ENCODE results near the gene FLCN.

FLCN gene

DNA sequence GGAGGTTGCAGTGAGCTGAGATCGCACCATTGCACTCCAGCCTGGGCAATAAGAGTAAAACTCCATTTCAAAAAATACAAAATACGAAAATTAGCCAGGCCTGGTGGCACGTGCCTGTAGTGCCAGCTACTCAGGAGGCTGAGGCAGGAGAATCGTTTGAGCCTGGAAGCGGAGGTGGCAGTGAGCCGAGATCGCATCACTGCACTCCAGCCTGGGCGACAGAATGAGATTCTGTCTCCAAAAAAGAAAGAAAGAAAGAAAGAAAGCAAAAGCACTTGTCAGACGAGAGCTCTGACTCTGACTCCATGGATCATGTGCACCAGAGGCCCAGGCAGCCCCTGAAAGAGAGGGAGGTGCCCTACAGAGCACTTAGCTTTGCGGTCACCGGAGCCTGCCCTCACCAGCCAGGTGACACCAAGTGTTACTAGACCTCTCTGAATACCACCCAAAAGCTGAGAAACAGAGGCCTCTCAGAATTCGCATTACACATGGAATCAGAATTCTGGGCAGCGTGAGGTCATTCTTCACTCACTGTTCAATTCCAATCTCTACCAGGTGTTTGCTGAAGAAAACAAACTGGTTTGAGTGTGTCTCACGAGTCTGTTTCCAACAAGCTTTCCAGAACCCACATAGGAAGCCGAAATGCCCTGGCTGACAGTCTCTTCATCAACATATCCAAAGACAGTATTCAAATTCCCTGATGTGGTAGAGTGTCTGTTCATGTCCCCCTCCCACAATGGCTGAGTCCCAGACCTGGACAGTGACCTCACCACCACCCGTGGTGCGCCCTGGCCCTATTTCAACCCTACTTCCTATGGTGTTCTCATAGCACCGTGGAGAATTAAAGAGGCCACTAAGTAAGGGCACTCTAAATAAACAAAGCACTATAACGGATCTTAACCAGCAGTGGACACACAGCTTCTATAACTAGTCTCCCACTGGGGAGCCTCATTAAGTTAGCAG lies 1.5 kb downstream of the FLCN start:
- no peak for DNase-seq

DNA sequence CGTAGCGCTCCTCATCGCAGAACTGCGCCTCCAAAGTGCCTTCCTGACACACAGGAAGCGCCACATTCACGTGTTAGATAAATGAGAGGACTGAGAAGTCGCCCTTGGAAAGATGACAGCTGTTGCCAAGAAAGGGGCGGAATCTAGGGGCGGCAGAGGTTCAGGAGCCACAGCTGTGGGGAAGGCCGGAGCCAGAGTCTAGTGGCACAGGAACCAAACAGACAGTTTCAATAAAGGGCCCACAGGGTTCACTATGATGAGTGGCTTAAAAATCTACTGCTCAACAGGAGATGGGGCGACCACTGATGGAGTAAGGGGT lies 4.7 kb downstream of the FLCN start:
- no peak for DNase-seq

GRCh38 chr17:17231621-17232302 lies 5.2 kb downstream of the FLCN start:
- no peak for DNase-seq

GRCh38 chr17:17229416-17230384 lies 7.3 kb downstream of the FLCN start:
- DNase-seq: no peak

DNA sequence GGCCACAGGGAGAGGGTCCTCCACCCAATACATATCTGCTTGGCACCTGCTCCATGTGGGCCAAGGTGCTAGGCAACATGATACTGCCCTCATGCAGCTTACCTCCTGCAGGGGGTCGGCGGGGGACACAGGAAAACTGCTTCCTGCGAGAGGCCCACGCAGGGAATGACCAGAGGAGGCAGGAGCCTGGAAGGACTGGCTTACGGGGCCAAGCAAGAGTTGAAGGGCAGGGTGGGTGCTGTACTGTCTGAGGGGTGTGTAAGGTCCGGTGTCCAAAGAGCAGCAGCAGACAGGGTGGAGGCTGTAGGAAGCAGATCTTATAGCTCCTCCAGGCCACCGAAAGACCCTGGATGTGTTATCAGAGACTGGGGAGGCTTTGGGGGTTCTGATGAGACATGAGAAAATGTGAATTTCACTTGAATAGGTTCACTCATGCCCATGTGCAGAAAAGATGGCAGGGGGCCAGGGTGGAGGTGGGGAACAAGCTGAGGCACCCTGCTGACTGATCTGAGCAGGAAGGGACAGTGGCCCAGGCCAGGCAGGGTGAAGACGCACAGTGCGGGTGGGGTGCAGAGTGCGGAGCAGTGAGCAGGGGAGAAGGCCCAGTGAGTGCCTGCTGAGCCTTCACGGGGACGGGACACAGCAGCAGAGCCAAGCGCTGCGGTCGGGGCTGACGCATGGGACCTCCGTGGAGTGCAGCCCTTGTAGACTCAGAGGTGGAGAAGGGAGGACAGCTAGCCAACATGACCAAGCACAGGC lies 8.3 kb downstream of the FLCN start:
- DNase-seq: no peak

DNA sequence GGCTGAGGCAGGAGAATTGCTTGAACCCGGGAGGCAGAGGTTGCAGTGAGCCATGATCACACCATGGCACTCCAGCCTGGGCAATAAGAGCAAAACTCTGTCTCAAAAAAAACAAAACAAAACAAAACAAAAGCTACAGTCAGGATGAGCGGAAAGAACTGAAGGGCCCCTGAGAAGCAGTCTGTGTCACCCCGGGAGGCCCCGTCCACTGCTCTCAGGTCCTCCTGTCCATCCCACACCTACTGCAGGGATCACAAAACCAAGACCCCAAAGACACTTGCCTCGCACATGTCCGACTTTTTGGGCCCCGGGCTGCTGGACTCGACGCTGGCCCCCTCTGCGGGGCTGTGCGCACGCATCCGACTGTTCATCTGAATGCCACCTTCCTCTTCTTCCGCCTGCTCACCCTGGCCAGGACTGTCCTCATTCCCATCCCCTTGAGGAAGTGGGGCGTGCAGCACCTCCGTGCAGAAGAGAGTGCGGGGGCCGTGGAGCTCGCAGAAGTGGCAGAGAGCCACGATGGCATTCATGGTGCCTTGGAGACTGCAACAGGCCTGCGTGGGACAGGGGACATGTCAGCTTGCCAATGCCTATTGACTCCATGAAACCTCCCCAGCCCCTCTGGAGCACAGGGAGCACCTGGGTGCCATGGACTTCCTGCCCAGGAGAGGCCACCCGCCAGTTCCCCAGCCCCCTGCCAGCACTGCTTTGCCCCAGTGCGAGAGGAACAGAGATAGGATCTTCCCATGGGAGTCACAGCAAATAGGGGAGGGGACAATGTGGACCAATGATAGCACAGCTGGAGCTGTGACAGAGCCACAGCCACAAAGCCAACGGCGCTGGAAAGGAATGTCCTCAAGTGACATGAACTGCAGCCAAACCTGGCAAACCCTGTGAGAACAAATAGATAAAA lies 9.1 kb downstream of the FLCN start:
- no peak for DNase-seq

DNA sequence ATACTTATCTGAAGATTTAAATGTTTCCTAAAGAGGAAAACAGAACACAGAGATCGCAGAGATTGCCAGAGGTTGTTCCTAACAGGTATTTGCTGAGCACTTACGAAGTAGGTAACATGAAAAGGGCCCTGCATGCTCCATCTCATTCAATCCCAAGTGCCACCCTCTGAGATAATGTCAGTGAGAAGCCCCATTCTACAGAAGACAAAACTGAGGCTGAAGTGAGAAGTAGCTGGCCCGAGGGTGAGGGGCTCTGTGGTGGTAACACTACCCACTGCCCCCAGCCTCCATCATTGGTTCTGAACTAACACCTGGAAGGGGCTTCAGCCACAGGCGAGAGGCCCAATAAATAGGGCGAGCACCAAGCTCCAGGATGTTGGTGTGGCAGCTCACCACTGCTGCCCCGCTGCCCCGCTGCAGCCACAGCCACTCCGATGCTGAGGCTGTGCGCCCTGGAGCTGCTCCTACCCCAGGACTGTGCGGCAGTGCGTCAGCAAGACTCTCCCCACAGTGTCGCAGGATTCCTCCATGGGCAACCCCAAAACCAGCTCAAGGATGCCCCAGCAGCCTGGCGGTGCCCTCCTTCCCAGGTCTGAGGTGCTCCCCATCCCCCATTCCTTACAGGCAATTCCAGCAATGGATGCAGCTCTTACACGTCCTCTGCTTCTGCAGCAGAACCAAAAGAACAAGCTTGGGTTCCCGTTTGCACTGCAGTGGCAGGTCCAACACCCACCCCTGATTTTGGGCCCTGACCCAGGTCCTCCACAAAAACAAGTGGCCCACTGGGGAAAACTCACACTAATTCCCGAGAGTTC lies 10.3 kb downstream of the FLCN start:
- DNase-seq: no peak

- DNase-seq: no peak
Observed at GRCh38 chr17:17225901-17226300, 11.1 kb downstream of the FLCN start.

DNA sequence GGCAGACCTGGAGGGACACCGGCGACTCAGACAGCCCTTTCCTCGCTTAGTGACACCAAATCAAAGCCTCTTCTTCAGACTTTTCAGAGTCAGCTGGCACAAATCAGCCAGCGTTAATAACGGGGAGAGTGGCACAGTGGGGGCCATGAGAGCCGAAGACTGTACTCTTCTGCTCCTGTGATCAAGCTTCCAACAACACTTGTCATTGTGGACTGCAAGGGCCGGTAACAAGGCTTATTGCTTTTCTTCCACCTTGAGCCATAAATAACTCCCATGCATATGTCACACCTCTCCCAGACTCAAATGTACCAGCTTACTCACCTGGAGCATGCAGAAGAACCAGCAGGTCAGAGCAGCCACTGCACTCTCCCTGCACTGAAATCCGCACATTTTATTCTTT lies 12.8 kb downstream of the FLCN start:
- DNase-seq: no peak

DNA sequence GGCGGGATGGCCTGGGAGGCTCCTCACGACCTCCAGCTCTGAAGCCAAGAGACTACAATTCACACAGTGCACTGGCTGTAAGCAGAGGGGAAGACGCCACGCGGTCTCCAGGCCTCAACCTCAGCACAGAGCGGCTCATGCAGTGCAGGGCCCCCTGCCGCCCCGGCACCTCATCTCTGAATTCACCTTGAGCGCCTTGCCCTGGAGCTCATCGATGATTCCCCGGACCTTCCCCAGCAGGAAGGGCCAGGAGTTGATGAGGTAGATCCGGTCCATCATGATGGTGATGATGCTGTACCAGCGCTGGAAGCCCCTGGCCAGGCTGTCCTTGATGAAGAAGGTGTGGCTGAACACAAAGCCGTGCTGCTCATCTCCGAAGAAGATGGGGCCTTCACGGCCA lies 13.2 kb downstream of the FLCN start:
- DNase-seq: no peak

DNA sequence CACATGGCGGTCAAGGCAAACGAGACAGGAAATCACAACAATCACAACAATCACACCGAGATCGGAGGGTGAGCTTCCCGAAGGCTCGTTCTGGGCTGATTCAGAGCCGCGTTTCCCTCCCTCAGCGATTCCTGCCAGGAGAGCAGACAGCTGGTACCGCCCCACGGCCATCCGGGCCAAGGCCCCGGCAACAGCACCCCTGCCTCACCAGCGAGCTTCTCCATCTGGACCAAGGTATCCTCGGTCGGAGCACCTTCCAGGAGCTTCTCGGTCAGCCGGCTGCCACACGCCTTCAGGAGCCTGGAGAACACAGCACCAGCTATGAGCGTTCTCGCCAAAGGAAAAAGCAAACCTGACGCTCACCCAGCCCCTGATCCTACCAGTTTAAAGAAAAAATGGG lies 15.6 kb downstream of the FLCN start:
- DNase-seq: no peak

GRCh38 chr17:17220529-17220928 lies 16.4 kb downstream of the FLCN start:
- no peak for DNase-seq

DNA sequence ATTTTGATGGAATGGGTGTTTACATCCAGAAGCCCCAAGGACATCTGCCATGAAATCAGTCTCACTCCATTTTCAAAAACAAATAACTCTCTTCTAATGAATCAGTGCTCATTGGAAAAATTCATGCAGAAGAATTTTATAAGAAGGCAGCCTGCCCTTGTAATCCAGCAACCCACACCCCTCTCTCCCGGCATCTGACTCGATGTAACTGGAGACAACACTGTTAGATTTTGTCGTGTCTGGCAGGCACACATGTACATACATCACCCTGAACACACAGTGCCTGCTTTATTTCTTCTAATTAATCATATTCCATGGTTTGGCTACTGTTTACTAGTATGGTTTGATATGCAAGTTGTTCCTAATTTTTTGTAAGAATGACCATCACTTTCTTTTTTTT lies 19.0 kb downstream of the FLCN start:
- DNase-seq: no peak

- DNase-seq: no peak
Observed at GRCh38 chr17:17216776-17217175, 20.2 kb downstream of the FLCN start.

DNA sequence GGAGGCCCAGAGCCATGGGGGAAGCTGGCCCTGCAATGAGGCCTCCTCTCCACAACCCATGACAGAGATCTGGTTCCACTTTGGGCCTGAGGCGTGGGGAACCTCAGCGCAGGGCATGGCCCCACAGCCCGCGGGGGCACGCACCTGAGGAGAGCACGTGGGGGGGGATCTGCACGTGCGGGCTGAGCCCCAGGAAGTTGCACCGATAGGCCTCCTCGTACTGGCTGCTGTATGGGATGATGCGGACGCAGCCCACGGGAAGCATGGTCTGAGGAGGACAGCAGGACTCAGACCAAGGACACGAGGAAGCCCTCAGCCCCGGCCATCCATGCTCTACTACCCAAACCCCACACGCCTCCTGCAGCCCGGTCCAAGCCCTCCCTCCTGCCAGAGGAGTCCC lies 20.7 kb downstream of the FLCN start:
- no peak for DNase-seq

- no peak for DNase-seq
Observed at GRCh38 chr17:17215575-17215974, 21.4 kb downstream of the FLCN start.

- no peak for DNase-seq
Observed at GRCh38 chr17:17214646-17215436, 22.1 kb downstream of the FLCN start.

DNA sequence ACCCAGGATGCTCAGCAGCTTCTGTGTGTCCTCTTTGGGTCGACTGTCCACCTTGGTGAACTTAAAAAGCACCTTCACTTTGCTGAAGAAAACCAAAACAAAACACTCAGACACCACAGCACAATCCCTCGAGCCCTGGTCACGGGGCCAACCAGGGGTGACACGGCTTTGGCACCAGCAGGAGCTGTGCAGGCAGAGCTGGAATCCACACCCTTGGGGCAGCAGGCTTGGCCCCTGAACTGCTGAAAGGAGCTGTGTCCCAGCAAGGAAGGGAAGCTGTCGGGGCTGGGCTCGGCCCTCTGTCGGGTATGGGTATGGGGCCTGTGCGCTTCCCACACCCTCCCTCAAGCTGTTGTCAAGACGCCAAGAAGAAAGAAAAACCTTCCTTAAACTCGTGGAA lies 23.2 kb downstream of the FLCN start:
- DNase-seq: no peak

DNA sequence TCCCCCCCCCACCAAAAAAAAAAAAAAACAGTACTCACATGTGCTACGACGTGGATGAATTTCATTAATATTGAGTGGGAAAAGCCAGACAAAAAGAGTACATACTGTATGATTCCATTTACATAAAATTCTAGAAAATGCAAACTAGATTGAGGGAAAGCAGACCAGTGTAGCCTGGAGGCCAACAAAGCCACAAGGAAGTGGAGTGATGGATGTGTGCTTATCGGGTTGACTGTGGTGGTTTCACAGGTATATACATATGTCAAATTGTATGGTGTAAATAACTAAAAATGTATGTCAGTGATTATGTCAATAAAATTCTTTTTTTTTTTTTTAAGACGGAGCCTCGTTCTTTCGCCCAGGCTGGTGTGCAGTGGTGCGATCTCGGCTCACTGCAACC lies 29.0 kb downstream of the FLCN start:
- DNase-seq: no peak

DNA sequence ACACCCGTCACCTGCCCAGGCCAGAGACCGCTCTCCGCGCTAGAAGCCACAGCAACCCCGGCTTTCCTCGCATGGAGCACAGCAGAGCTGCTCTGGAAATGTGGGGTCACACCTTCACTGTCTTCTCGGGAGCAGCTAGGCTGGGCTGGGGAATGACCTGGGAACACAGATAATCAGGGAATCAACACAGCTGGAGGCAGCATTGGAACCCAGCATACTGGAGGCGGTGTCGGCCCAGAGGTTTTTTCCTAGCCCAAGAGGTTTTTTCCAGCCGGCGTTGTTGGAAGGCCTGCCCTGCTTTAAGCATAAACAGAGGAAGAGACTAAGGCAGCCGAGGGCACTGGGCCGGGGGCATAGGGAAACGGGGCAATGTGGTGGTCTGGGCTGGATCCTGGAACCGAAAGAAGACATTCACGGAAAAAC lies 30.0 kb downstream of the FLCN start:
- DNase-seq: no peak

All from NCI-H1436 (cell line).